HEK293T (cell line): ENCODE data around the gene ZNF568.

Source experiments
- CTCF ChIA-PET: fragments of 350-600 bp; formaldehyde crosslinking; extraction: SDS; loops from one replicate; lab custom pipeline; 2021; ENCODE audit warnings: antibody characterized with exemption, inconsistent platforms; lab: Yijun Ruan, JAX
- POLR2A ChIA-PET: fragments of 350-600 bp; formaldehyde crosslinking; extraction: SDS; loops from one replicate; lab custom pipeline; 2020; ENCODE audit warnings: antibody characterized with exemption, inconsistent platforms; lab: Yijun Ruan, JAX
- DNase-seq: peaks from one replicate; pipeline ENCODE4 v3.0.0; 2012; ENCODE audit warnings: mixed read lengths; ENCODE audit errors: extremely low spot score
- ARNT ChIP-seq: fragments of 450-650 bp; IDR thresholded peaks from 2 replicates; pipeline ENCODE4 v1.6.1; 2017; ENCODE audit warnings: mild to moderate bottlenecking
- BHLHE40 ChIP-seq: fragments of 450-650 bp; IDR thresholded peaks from 2 replicates; pipeline ENCODE4 v1.6.1; 2016; ENCODE audit warnings: mild to moderate bottlenecking, moderate library complexity, borderline replicate concordance
- CTBP1 ChIP-seq: fragments of 450-650 bp; IDR thresholded peaks from 2 replicates; pipeline ENCODE4 v1.6.1; 2016; ENCODE audit warnings: borderline replicate concordance
- ELF4 ChIP-seq: fragments of 450-650 bp; IDR thresholded peaks from 2 replicates; pipeline ENCODE4 v1.6.1; 2017; ENCODE audit warnings: antibody characterized with exemption
- FOXA1 ChIP-seq: fragments of 450-650 bp; IDR thresholded peaks from 2 replicates; pipeline ENCODE4 v1.6.1; 2016; ENCODE audit warnings: mild to moderate bottlenecking
- FOXK2 ChIP-seq: fragments of 450-650 bp; IDR thresholded peaks from 2 replicates; pipeline ENCODE4 v1.6.1; 2016; ENCODE audit warnings: mild to moderate bottlenecking
- FOXM1 ChIP-seq: fragments of 450-650 bp; IDR thresholded peaks from 2 replicates; pipeline ENCODE4 v1.6.1; 2017; ENCODE audit warnings: mild to moderate bottlenecking, borderline replicate concordance
- HDGF ChIP-seq: fragments of 450-650 bp; IDR thresholded peaks from 2 replicates; pipeline ENCODE4 v1.6.1; 2017; ENCODE audit warnings: antibody characterized with exemption, borderline replicate concordance
- L3MBTL2 ChIP-seq: fragments of 450-650 bp; conservative IDR thresholded peaks from 2 replicates; pipeline ENCODE4 v1.6.1; 2016; ENCODE audit warnings: mild to moderate bottlenecking
- LEF1 ChIP-seq: fragments of 450-650 bp; IDR thresholded peaks from 2 replicates; pipeline ENCODE4 v1.6.1; 2017; ENCODE audit warnings: mild to moderate bottlenecking, borderline replicate concordance
- NFRKB ChIP-seq: fragments of 450-650 bp; IDR thresholded peaks from 2 replicates; pipeline ENCODE4 v1.6.1; 2016; ENCODE audit warnings: mild to moderate bottlenecking, moderate library complexity
- SP1 ChIP-seq: fragments of 450-650 bp; IDR thresholded peaks from 2 replicates; pipeline ENCODE4 v1.6.1; 2017
- SUZ12 ChIP-seq: fragments of 450-650 bp; IDR thresholded peaks from 2 replicates; pipeline ENCODE4 v1.6.1; 2016; ENCODE audit warnings: mild to moderate bottlenecking
- TARDBP ChIP-seq: fragments of 450-650 bp; IDR thresholded peaks from 2 replicates; pipeline ENCODE4 v1.6.1; 2016
- ZNF384 ChIP-seq: fragments of 450-650 bp; IDR thresholded peaks from 2 replicates; pipeline ENCODE4 v1.6.1; 2016
- TF ChIP-seq, protein P1 (sequence below): fragments of 450-650 bp; IDR thresholded peaks from 2 replicates; pipeline ENCODE4 v1.6.1; 2016

ZNF568 gene

DNA sequence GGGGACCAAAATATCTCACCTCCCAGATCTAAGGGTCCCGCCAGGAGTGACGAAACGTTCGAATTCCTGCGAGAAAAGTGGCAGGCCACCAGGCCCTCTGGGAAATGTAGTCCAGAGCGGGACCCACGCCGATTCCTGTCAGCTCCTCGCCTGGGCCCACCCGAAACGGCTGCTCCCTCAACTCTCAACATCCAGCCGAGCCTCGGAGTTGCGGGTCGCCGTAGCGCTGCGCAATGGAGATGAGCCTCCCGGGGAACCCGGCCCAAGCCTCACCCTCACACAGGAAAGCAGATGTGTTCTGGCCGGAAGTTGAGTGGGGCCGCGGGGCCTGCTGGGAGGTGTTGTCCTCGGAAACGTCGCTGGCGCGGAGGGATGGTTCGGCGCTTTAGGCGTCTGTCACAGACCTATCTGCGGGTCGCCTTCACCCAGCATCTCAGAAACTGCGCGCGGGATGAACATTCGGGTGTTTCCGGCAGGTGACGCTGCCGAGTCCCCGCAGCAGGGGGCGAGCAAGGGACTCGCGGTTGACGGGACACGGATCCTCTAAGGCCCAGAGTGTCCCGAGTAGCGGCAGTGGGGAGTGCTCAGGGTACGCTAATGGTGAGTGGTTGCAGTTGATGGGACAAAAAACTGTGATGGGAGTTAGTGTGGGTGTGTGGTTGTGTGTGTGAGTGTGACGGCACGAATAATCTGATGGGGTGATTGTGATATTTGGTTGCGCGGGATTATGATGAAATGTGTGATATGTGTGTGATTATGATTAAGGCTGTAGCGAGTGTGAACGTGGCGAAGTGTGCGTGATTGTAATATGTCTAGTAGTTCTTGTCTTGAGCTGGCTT is at the start of gene ZNF568, which contains the start of gene ZNF829:
Gene ZNF568 (plus strand): TSS at position 341 of the 839 bp plus-strand sequence. CDS start 6,439 bp downstream, outside the sequence.
Gene ZNF829 (minus strand): TSS at position 300 of the 839 bp plus-strand sequence. CDS start 1,124 bp downstream, outside the sequence.
- CTCF ChIA-PET: no interaction called here
- TF ChIP-seq CTBP1: no peak
- TF ChIP-seq L3MBTL2: peak; percentile 61; the same call in 1 of the 2 replicates
- no peak for TF ChIP-seq ZNF384
- no peak for TF ChIP-seq NFRKB
- peak; percentile 61; the same call in 1 of the 2 replicates for TF ChIP-seq TARDBP
- TF ChIP-seq, protein P1, sequence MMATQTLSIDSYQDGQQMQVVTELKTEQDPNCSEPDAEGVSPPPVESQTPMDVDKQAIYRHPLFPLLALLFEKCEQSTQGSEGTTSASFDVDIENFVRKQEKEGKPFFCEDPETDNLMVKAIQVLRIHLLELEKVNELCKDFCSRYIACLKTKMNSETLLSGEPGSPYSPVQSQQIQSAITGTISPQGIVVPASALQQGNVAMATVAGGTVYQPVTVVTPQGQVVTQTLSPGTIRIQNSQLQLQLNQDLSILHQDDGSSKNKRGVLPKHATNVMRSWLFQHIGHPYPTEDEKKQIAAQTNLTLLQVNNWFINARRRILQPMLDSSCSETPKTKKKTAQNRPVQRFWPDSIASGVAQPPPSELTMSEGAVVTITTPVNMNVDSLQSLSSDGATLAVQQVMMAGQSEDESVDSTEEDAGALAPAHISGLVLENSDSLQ: peak; percentile 38; the same call in 1 of the 2 replicates
- DNase-seq: peak; percentile 79
- POLR2A ChIA-PET: no interaction called here

DNA sequence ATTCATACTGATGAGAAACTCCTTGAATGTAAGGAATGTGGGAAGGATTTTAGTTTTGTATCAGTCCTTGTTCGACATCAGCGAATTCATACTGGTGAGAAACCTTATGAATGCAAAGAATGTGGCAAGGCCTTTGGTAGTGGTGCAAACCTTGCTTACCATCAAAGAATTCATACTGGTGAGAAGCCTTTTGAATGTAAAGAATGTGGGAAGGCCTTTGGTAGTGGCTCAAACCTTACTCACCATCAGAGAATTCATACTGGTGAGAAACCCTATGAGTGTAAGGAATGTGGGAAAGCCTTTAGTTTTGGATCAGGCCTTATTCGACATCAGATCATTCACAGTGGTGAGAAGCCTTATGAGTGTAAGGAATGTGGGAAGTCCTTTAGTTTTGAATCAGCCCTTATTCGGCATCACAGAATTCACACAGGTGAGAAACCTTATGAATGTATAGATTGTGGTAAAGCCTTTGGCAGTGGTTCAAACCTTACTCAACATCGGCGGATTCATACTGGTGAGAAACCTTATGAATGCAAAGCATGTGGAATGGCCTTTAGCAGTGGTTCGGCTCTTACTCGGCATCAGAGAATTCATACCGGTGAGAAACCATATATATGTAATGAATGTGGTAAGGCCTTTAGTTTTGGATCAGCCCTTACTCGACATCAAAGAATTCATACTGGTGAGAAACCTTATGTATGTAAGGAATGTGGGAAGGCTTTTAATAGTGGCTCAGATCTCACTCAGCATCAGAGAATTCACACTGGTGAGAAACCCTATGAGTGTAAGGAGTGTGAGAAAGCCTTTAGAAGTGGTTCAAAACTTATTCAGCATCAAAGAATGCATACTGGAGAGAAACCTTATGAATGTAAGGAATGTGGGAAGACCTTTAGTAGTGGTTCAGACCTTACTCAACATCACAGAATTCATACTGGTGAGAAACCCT is 38.9 kb upstream of the ZNF568 start:
- no peak for DNase-seq
- CTCF ChIA-PET: no interaction called here
- POLR2A ChIA-PET: no interaction called here
- TF ChIP-seq ELF4 (no peak), LEF1 (no peak), CTBP1 (no peak), TARDBP (no peak), SP1 (no peak), FOXM1 (no peak), HDGF (no peak), FOXK2 (no peak), BHLHE40 (no peak), ZNF384 (no peak), ARNT (no peak), NFRKB (no peak), L3MBTL2 (no peak), FOXA1 (no peak), SUZ12 (no peak)
- TF ChIP-seq, protein P1: no peak

DNA sequence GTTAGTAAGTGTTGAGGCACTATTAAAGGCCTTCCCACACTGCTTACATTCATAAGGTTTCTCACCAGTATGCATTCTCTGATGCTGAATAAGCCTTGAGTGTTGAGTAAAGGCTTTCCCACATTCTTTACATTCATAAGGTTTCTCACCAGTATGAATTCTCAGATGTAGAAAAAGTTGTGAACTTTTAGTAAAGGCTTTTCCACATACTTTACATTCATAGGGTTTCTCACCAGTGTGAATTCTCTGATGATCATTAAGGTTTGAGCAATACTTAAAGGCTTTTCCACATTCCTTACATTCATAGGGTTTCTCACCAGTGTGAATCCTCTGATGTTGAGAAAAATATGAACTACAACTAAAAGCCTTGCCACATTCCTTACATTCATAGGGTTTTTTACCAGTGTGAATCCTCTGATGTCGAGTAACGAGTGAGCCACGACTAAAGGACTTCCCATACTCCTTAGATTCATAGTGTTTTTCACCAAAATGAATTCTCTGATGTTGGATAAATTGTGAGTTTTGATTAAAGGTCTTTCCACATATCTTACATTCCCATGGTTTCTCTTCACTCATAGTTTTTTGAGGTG is 24.3 kb upstream of the ZNF568 start:
- DNase-seq: no peak
- CTCF ChIA-PET: no interaction called here
- POLR2A ChIA-PET: no interaction called here
- TF ChIP-seq FOXA1: no peak
- TF ChIP-seq, protein P1: no peak

DNA sequence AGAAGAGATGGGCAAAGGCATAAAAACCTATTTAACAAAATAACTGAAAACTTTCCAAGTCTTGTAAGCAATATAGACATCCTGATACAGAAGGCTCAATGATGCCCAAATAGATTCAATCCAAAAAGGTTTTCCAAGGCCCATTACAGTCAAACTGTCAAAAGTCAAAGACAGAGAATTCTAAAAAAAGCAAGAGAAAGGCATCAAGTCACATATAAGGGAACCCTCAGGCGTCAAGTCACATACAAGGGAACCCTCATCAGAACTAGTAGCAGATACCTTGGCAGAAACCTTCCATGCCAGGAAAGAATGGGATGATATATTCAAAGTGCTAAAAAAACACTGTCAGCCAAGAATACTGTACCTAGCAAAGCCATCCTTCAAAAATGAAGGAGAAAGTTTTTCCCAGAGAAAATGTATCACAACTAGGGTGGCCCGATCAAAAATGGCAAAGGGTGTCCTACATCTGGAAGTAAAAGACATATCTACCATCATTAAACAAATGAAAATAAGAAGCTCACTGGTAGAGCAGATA is 21.2 kb upstream of the ZNF568 start:
- POLR2A ChIA-PET: no interaction called here
- CTCF ChIA-PET: no interaction called here

More for the DNA sequence above, 21.2 kb upstream of the ZNF568 start:
- no peak for DNase-seq
- no peak for TF ChIP-seq NFRKB
- TF ChIP-seq ELF4: no peak
- no peak for TF ChIP-seq BHLHE40
- TF ChIP-seq FOXM1: no peak
- no peak for TF ChIP-seq SP1
- TF ChIP-seq FOXK2: no peak
- no peak for TF ChIP-seq SUZ12
- TF ChIP-seq L3MBTL2: no peak
- TF ChIP-seq FOXA1: no peak
- no peak for TF ChIP-seq ARNT
- no peak for TF ChIP-seq CTBP1
- TF ChIP-seq TARDBP: no peak
- no peak for TF ChIP-seq LEF1
- no peak for TF ChIP-seq HDGF
- no peak for TF ChIP-seq ZNF384
- TF ChIP-seq, protein P1: no peak
